PC-3 (cell line): ENCODE data around the gene CDH4. TPM values are rescaled to one million over a fixed set of nuclear protein-coding genes. Genes with fewer than 3 reads are reported as not detected.
"Not testable (repeated sequence)": the region's sequence is repeated elsewhere in the genome, so short reads cannot be mapped to it uniquely, and the experiment has no call there.

Experiments used
- ATAC-seq: fragments of 200-7000 bp; cut with Tn5 transposase; 2 replicates; pipeline ENCODE4 v1.9.1; 2020; ENCODE audit warnings: mild to moderate bottlenecking, moderate library complexity
- BruUV-seq: library from RNA; stranded (reverse); fragments of 400-500 nt; replicated peaks from 2 replicates; lab custom pipeline; 2021; lab: Mats Ljungman, UMichigan
- CTCF ChIA-PET: fragments of 300-600 bp; sonication (Branson Sonifier 250); formaldehyde crosslinking; loops from one replicate; lab custom pipeline; 2022; ENCODE audit warnings: antibody characterized with exemption; lab: Charles Lee
- POLR2A ChIA-PET: fragments of 300-600 bp; sonication (Branson Sonifier 250); formaldehyde crosslinking; loops from one replicate; lab custom pipeline; 2022; ENCODE audit warnings: antibody characterized with exemption; ENCODE audit not compliant: unreplicated experiment; lab: Charles Lee
- DNase-seq: peaks from one replicate; pipeline ENCODE4 v3.0.0-alpha.2; 2015
- H2AFZ ChIP-seq: fragments of 300-600 bp; sonication (generic); 2 replicates; pipeline ENCODE4 v1.6.0; 2016; ENCODE audit warnings: antibody characterized with exemption, low read length
- H3F3A ChIP-seq: fragments of 300-600 bp; sonication (generic); one replicate; pipeline ENCODE4 v1.6.0; 2017; ENCODE audit warnings: antibody characterized with exemption, low read length, control low read depth, mild to moderate bottlenecking; ENCODE audit not compliant: unreplicated experiment
- H3K27ac ChIP-seq: fragments of 300-600 bp; sonication (generic); 2 replicates; pipeline ENCODE4 v1.5.1; 2016; ENCODE audit warnings: mild to moderate bottlenecking, low read length
- H3K27me3 ChIP-seq: fragments of 300-600 bp; sonication (generic); 2 replicates; pipeline ENCODE4 v1.6.1; 2016; ENCODE audit warnings: low read length, mixed read lengths
- H3K36me3 ChIP-seq: fragments of 300-600 bp; sonication (generic); 2 replicates; pipeline ENCODE4 v1.6.1; 2016; ENCODE audit warnings: low read depth, mixed run types, low read length, mixed read lengths
- H3K4me1 ChIP-seq: fragments of 300-600 bp; sonication (generic); 2 replicates; pipeline ENCODE4 v1.5.1; 2016; ENCODE audit warnings: low read length; ENCODE audit not compliant: insufficient read depth
- H3K4me2 ChIP-seq: fragments of 300-600 bp; sonication (generic); 2 replicates; pipeline ENCODE4 v1.6.0; 2016; ENCODE audit warnings: low read length
- H3K4me3 ChIP-seq: fragments of 300-600 bp; sonication (generic); 2 replicates; pipeline ENCODE4 v1.5.1; 2016; ENCODE audit warnings: mild to moderate bottlenecking, low read length, mixed read lengths
- H3K79me2 ChIP-seq: fragments of 300-600 bp; sonication (generic); 2 replicates; pipeline ENCODE4 v1.6.1; 2017; ENCODE audit warnings: low read length, mixed read lengths
- H3K9ac ChIP-seq: fragments of 300-600 bp; sonication (generic); 2 replicates; pipeline ENCODE4 v1.6.0; 2016; ENCODE audit warnings: mild to moderate bottlenecking, low read length
- H3K9me2 ChIP-seq: fragments of 300-600 bp; sonication (generic); replicated peaks from 2 replicates; pipeline ENCODE4 v1.6.1; 2016; ENCODE audit warnings: mixed run types, low read length, mixed read lengths
- H3K9me3 ChIP-seq: fragments of 300-600 bp; sonication (generic); 2 replicates; pipeline ENCODE4 v1.6.1; 2016; ENCODE audit warnings: low read length, mixed read lengths
- H4K20me1 ChIP-seq: fragments of 300-600 bp; sonication (generic); 2 replicates; pipeline ENCODE4 v1.6.1; 2016; ENCODE audit warnings: low read length, mixed read lengths
- EZH2 ChIP-seq: fragments of 300-600 bp; sonication (generic); IDR thresholded peaks from one replicate; pipeline ENCODE4 v1.6.1; 2017; ENCODE audit warnings: antibody characterized with exemption, mild to moderate bottlenecking, low read length; ENCODE audit not compliant: unreplicated experiment
- EZH2phosphoT487 ChIP-seq: fragments of 300-600 bp; sonication (generic); IDR thresholded peaks from 2 replicates; pipeline ENCODE4 v1.6.1; 2018; ENCODE audit warnings: mild to moderate bottlenecking, antibody characterized with exemption, low read length, borderline replicate concordance
- intact Hi-C: fragments of 100-400 bp; cut with micrococcal nuclease; formaldehyde crosslinking; loops from 2 replicates; pipeline ENCODE4 v1.9.0; 2023
- total RNA-seq: library from RNA; depleted of rRNA; stranded (reverse); fragments of >200 nt; gene quantifications from 2 replicates; pipeline ENCODE4 v1.2.3, GENCODE V29; 2014
- TF ChIP-seq, protein P1 (sequence below): fragments of 300-600 bp; sonication (generic); conservative IDR thresholded peaks from 2 replicates; pipeline ENCODE4 v1.5.1; 2017; ENCODE audit warnings: antibody characterized with exemption, low read depth, mild to moderate bottlenecking, low read length

The CDH4 gene
- total RNA-seq, 1 experiment from 2014 or later, result not detected

DNA sequence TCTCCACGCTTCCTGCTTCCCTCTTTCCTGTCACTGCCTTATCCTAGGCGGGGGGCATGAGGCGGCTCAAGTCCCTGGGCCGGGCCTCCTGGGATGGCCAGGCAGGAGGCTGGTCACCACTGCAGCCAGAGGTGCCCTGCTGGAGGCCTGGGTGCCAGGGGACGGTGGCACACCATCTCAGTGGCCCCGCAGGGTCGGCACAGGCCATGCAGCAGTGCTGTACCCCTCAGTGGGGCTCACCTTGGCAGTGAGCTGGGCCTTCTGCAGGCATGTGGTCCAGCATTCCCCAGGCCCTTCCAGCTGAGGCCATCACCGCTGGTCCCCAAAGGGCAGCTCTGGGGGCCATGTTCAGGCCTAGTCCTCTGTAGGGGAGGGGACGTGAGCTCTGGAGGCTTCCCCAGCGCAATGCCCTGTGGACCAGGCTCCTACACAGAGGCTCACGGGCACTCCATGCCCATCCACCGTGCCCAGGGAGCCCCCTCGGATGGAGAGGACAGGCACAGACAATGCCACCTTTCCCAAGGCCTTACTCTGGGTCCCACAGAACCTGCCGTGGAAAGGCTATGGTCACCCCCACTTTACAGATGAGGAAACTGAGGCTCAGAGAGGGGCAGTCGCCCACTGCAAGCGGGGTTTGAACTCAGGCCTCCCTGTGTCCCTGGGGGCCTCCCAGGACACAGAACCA, 689.8 kb downstream of the CDH4 start:
- intact Hi-C loops, result no loop called here
- H3K9me3 ChIP-seq, result no peaks in the 10 kb centered on the region
- H2AFZ ChIP-seq, result no peak overlapping the region
- no peak overlapping the region for H3K4me2 ChIP-seq
- no peaks in the 10 kb centered on the region for H3K27me3 ChIP-seq
- POLR2A ChIA-PET, result no interaction called here
- TF ChIP-seq, protein P1, sequence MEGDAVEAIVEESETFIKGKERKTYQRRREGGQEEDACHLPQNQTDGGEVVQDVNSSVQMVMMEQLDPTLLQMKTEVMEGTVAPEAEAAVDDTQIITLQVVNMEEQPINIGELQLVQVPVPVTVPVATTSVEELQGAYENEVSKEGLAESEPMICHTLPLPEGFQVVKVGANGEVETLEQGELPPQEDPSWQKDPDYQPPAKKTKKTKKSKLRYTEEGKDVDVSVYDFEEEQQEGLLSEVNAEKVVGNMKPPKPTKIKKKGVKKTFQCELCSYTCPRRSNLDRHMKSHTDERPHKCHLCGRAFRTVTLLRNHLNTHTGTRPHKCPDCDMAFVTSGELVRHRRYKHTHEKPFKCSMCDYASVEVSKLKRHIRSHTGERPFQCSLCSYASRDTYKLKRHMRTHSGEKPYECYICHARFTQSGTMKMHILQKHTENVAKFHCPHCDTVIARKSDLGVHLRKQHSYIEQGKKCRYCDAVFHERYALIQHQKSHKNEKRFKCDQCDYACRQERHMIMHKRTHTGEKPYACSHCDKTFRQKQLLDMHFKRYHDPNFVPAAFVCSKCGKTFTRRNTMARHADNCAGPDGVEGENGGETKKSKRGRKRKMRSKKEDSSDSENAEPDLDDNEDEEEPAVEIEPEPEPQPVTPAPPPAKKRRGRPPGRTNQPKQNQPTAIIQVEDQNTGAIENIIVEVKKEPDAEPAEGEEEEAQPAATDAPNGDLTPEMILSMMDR, result no peak
- TF ChIP-seq EZH2 (no peak), EZH2phosphoT487 (no peak)
- no peak overlapping the region for H3K27ac ChIP-seq
- no peaks in the 10 kb centered on the region for H4K20me1 ChIP-seq
- no peaks in the 10 kb centered on the region for H3F3A ChIP-seq
- H3K36me3 ChIP-seq, result no peaks in the 10 kb centered on the region
- H3K79me2 ChIP-seq, result no peaks in the 10 kb centered on the region
- no peak overlapping the region for H3K4me3 ChIP-seq
- BruUV-seq, result no TSS peak
- no peak overlapping the region for H3K9ac ChIP-seq
- H3K4me1 ChIP-seq, result no peaks in the 10 kb centered on the region
- CTCF ChIA-PET, result no interaction called here
- no peak for DNase-seq
- no peaks in the 10 kb centered on the region for H3K9me2 ChIP-seq
- ATAC-seq, result no peak

DNA sequence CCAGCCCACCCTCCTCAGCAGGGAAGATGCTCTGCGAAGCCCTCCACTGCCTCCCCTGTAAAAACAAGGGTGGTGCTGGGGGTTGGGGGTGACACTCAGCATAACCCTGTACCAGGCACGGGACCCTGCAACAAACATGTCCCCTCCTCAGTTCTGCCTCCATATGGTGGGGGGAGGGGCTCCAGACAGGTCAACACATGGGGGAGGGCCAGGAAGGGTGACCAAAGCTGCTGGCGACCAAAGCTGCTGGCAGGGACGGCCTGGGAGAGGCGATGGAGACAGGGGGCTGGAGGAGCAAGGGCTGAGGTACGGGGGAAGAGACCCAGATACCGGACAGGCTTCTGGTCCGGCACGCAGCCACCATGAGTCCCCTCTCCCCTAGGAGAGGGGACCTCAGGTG, 690.5 kb downstream of the CDH4 start:
- H3K9me3 ChIP-seq, result no peaks in the 10 kb centered on the region
- no peak overlapping the region for H3K27ac ChIP-seq
- H3K79me2 ChIP-seq, result no peaks in the 10 kb centered on the region
- ChIA-PET POLR2A (no interaction called here), CTCF (no interaction called here)
- no peak overlapping the region for H3K4me3 ChIP-seq
- no peak for TF ChIP-seq EZH2
- TF ChIP-seq, protein P1, result no peak
- TF ChIP-seq EZH2phosphoT487, result no peak
- H3K36me3 ChIP-seq, result no peaks in the 10 kb centered on the region
- H3K4me1 ChIP-seq, result no peaks in the 10 kb centered on the region
- DNase-seq, result no peak
- ATAC-seq, result no peak
- no peak overlapping the region for H2AFZ ChIP-seq
- H3K4me2 ChIP-seq, result no peak overlapping the region
- H4K20me1 ChIP-seq, result no peaks in the 10 kb centered on the region
- H3K9ac ChIP-seq, result no peak overlapping the region
- intact Hi-C loops, result no loop called here
- H3K9me2 ChIP-seq, result no peaks in the 10 kb centered on the region
- no TSS peak for BruUV-seq
- H3F3A ChIP-seq, result no peaks in the 10 kb centered on the region
- H3K27me3 ChIP-seq, result no peaks in the 10 kb centered on the region

DNA sequence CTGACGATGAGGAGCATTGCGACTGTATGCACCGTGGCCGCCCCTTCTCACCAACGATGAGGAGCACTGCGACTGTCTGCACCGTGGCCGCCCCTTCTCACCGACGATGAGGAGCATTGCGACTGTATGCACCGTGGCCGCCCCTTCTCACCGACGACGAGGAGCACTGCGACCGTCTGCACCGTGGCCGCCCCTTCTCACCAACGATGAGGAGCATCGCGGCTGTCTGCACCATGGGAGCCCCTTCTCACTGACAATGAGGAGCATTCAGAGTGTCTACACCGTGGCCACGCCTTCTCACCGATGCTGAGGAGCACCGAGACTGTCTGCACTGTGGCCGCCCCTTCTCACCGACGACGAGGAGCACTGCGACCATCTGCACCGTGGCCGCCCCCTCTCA, 692.9 kb downstream of the CDH4 start:
- POLR2A ChIA-PET, H3K27me3 ChIP-seq, H3K4me2 ChIP-seq, H4K20me1 ChIP-seq, ATAC-seq, H3F3A ChIP-seq, DNase-seq, CTCF ChIA-PET, intact Hi-C loops, H3K9ac ChIP-seq, H3K27ac ChIP-seq, H3K36me3 ChIP-seq, H3K4me3 ChIP-seq, H3K4me1 ChIP-seq, H3K9me3 ChIP-seq, H3K9me2 ChIP-seq, BruUV-seq, H2AFZ ChIP-seq, H3K79me2 ChIP-seq: not testable (repeated sequence)

DNA sequence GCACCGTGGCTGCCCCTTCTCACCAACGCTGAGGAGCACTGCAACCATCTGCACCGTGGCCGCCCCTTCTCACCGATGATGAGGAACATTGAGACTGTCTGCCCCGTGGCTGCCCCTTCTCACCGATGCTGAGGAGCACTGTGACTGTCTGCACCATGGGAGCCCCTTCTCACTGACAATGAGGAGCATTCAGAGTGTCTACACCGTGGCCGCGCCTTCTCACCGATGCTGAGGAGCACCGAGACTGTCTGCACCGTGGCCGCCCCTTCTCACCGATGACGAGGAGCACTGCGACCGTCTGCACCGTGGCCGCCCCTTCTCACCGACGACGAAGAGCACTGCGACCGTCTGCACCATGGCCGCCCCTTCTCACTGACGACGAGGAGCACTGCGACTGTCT, 693.4 kb downstream of the CDH4 start:
- H3K9me3 ChIP-seq, ATAC-seq, H2AFZ ChIP-seq, POLR2A ChIA-PET, H3K4me3 ChIP-seq, CTCF ChIA-PET, DNase-seq, H3K9ac ChIP-seq, H3K36me3 ChIP-seq, H3K27ac ChIP-seq, H3K27me3 ChIP-seq, H4K20me1 ChIP-seq, H3F3A ChIP-seq, H3K4me1 ChIP-seq, H3K79me2 ChIP-seq, intact Hi-C loops, H3K4me2 ChIP-seq, BruUV-seq, H3K9me2 ChIP-seq: not testable (repeated sequence)

DNA sequence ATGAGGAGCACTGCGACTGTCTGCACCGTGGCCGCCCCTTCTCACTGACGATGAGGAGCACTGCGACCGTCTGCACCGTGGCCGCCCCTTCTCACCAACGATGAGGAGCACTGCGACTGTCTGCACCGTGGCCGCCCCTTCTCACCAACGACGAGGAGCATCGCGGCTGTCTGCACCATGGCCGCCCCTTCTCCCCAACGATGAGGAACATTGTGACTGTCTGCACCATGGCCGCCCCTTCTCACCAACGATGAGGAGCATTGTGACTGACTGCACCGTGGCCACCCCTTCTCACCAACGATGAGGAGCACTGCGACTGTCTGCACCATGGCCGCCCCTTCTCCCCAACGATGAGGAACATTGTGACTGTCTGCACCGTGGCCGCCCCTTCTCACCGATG, 696.0 kb downstream of the CDH4 start:
- H3K9me2 ChIP-seq, intact Hi-C loops, H3F3A ChIP-seq, H3K4me3 ChIP-seq, DNase-seq, POLR2A ChIA-PET, CTCF ChIA-PET, H2AFZ ChIP-seq, H3K9ac ChIP-seq, BruUV-seq, H3K36me3 ChIP-seq, H3K4me2 ChIP-seq, H4K20me1 ChIP-seq, H3K27me3 ChIP-seq, H3K27ac ChIP-seq, ATAC-seq, H3K79me2 ChIP-seq, H3K9me3 ChIP-seq, H3K4me1 ChIP-seq: not testable (repeated sequence)
